Measurements from ENCODE around the gene ANKRD62.
"Not testable (repeated sequence)": the region's sequence is repeated elsewhere in the genome, so short reads cannot be mapped to it uniquely, and the experiment has no call there.

The ANKRD62 gene

GRCh38 chr18:12066910-12067511, 26.6 kb upstream of the ANKRD62 start:
- ChIA-PET CTCF (interaction anchor here (1.2 kb wide), 1 partner anchor 18 kb away, joined by 3 read pairs; no protein-coding TSS in a partner anchor), POLR2A (no interaction called here)
- TF ChIP-seq, protein P1, sequence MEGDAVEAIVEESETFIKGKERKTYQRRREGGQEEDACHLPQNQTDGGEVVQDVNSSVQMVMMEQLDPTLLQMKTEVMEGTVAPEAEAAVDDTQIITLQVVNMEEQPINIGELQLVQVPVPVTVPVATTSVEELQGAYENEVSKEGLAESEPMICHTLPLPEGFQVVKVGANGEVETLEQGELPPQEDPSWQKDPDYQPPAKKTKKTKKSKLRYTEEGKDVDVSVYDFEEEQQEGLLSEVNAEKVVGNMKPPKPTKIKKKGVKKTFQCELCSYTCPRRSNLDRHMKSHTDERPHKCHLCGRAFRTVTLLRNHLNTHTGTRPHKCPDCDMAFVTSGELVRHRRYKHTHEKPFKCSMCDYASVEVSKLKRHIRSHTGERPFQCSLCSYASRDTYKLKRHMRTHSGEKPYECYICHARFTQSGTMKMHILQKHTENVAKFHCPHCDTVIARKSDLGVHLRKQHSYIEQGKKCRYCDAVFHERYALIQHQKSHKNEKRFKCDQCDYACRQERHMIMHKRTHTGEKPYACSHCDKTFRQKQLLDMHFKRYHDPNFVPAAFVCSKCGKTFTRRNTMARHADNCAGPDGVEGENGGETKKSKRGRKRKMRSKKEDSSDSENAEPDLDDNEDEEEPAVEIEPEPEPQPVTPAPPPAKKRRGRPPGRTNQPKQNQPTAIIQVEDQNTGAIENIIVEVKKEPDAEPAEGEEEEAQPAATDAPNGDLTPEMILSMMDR (IDR thresholded peaks at IDR 0.05; ENCODE audit: control extremely low read depth, extremely low read depth, low read depth, missing control alignments), result no peak
- DNase-seq (ENCODE audit: extremely low spot score), result no peak

DNA sequence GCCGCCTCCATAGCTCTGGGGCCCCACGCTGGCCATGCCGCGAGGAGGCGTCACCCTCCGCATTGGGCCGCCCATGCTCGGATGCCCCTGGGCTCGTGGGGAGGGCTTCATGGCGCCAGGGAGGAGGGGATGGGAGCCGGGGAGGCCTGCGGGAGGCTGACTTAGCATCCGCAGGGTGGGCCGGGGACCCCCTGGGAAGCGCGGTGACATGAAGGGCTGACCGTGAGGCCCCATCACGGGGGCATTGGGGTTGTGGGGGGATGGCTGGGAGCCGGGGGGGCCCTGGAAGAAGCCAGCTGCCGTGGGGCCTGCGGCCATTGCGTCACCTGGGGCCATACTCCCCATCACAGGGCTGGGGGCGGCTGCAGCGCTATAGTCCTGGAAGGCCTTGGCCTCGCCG, 26.0 kb upstream of the ANKRD62 start:
- TF ChIP-seq, protein P1 (IDR thresholded peaks at IDR 0.05; ENCODE audit: control extremely low read depth, extremely low read depth, low read depth, missing control alignments), result no peak
- ChIA-PET POLR2A (no interaction called here), CTCF (interaction anchor here (1.0 to 2.5 kb wide), 3 partner anchors 18 to 169 kb away, joined by 3 to 9 read pairs (median 3); no protein-coding TSS in a partner anchor)
- DNase-seq (ENCODE audit: extremely low spot score), result no peak

DNA sequence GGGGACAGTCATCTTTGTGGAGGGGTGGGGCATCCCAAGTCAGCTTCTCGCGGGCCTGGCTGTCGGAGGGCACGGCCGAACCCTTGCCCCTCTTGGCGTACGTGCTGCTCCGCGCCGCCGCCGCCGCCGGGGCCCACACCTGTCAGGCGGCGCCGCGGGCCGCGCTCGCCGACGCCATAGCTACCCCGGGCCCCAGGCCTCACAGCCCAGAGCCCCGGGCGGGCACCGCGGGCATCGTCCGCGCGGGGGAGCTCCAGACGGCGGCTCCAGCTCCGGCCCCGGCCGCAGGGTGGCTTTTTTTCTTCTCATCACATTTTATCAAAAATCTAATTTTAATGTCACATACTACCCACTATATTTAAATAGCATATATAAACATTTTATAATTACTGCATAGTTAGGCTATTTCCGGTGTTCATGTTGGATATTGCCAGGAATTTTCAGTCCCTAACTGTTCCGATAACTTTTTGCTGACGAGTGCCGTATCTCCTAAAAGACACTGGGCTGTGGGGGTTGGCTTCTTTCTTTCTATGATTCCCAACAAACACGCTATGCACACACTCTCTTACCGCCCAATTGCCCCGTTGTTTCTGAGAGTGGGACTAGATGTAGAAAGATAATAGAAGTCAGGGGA, 25.2 kb upstream of the ANKRD62 start:
- CTCF ChIA-PET, result interaction anchor here (1.0 to 2.5 kb wide), 3 partner anchors 19 to 168 kb away, joined by 3 to 9 read pairs (median 3); no protein-coding TSS in a partner anchor
- DNase-seq (ENCODE audit: extremely low spot score); POLR2A ChIA-PET: not testable (repeated sequence)

GRCh38 chr18:12068950-12069320, 24.7 kb upstream of the ANKRD62 start:
- no peak for DNase-seq (ENCODE audit: extremely low spot score)
- POLR2A ChIA-PET, result no interaction called here
- TF ChIP-seq, protein P1 (IDR thresholded peaks at IDR 0.05; ENCODE audit: control extremely low read depth, extremely low read depth, low read depth, missing control alignments), result no peak
- CTCF ChIA-PET, result interaction anchor here (1.0 to 2.5 kb wide), 2 partner anchors 166 to 168 kb away, joined by 3 to 9 read pairs; no protein-coding TSS in a partner anchor

- DNase-seq (ENCODE audit: extremely low spot score); CTCF ChIA-PET; POLR2A ChIA-PET: not testable (repeated sequence)
These were observed 22.6 kb upstream of the ANKRD62 start for GRCh38 chr18:12071066-12071465.

GRCh38 chr18:12072996-12073395, 20.6 kb upstream of the ANKRD62 start:
- TF ChIP-seq, protein P1 (IDR thresholded peaks at IDR 0.05; ENCODE audit: control extremely low read depth, extremely low read depth, low read depth, missing control alignments), result no peak
- ChIA-PET CTCF (interaction anchor here (1.0 kb wide), 1 partner anchor 17 kb away, joined by 3 read pairs; no protein-coding TSS in a partner anchor), POLR2A (no interaction called here)
- DNase-seq (ENCODE audit: extremely low spot score), result no peak

DNA sequence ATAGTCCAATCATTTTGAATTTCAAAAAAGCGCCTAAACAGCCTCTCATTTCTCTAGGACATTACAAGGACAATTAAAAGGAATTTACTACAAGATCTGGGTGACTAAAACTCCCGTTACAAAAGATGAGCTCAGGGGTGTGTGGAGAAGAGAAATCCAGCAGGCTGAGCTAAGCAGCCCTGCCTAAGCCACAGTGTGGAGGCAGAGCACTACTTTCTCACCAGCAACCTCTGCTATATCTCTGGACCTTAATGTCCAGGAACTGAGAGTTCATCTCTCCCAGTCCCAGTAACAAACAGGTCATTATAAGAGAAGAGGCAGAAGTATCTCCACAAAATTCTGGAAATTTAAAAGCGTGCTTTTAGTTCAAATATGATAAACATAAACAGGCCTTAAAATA, 18.9 kb upstream of the ANKRD62 start:
- ChIA-PET CTCF (interaction anchor here (1.4 kb wide), 1 partner anchor 162 kb away, joined by 4 read pairs; no protein-coding TSS in a partner anchor), POLR2A (no interaction called here)
- no peak for DNase-seq (ENCODE audit: extremely low spot score)
- TF ChIP-seq, protein P1 (IDR thresholded peaks at IDR 0.05; ENCODE audit: control extremely low read depth, extremely low read depth, low read depth, missing control alignments), result no peak

Data from GM10248 (cell line).